NAMALWA (cell line): ENCODE measurements around the gene RMDN2.
"Not testable (repeated sequence)": the region's sequence is repeated elsewhere in the genome, so short reads cannot be mapped to it uniquely, and the experiment has no call there.

Source experiments
- DNase-seq: peaks from one replicate; pipeline ENCODE4 v3.0.0-alpha.2; 2015; ENCODE audit warnings: low spot score

RMDN2 gene

DNA sequence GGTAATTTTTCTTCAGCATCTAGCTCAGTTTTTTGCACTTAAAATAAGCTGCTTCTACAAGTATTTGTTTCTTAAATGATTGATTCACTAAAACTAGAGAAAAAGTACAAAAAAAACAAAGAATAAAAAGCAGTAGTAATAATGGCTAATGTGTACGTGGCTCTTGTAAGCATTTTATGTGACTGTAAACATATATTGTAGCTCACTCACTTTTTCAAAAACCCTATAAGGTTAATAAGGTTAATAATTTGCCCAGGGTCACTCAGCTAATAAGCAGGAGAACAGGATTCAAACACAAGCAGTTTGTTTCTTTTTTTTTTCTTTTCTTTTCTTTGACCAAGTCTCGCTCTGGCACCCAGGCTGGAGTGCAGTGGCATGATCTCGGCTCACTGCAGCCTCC, 67.5 kb downstream of the RMDN2 start:
- DNase-seq = no peak

DNA sequence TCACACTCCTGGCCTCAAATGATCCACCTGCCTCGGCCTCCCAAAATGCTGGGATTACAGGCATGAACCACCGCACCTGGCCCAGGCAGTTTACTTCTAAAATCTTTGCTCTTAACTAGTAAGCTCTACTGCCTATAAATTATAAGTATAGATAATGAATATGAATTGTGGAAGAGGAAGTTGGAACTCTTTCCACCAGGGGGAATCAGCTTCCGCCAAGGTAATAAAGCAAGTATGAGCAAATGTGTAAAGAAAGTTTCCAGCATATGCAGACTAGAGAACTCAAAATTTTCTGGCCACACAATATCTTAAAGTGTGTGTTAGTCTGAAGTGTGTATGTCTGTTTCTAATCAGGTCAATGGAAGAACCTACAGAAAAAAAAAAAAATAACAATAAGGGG, 68.1 kb downstream of the RMDN2 start:
- DNase-seq = no peak

DNA sequence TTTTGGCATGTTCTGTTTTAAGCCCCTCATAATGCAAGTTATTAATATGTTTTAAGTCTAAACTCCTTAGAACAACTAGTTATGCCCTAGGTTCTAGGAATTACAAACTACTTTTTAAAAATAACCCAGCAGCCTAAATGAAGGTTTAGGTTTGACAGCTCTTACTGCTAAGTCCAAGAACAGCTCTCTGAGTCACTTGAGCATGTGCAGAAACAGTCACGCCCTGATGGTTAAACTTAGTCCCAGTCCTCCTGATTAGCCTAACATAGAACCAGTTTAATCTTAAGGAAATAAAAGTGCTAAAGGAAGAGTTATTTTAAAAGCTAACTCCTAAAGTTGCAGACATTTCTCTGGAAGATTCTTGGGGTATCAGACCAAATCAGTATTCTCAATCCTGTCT, 72.5 kb downstream of the RMDN2 start:
- DNase-seq = no peak

DNA sequence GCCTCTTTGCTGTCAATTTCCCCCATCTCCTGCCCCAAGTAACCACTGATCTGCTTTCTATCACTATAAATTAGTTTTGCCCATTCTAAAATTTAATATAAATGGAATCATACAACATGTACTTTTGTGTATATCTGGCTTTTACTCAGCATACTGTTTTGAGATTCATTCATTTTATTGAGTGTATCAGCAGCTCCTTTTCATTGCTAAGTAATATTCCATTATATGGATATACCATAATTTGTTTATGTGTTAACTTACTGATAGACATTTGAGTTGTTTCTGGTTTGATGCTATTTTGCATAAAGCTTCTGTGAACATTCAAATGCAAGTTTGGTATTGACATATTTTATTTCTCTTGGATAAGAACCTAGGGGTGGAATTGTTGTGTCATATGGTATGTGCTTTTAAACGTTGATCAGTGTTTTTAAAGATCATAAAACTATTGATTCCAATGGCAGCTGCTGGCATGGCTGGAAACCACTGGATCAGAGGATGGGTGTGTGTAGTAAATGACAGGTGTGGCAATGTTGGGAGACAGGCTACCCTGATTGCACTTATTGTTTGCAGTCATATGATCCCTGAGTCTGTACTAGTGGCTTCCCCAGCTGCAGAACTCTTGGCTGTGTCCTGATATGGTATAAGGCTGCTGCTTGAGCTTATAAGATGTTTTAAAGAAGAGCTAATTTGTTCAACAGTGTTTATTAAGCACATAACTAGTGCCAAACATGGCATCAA, 75.6 kb downstream of the RMDN2 start:
- no peak for DNase-seq

DNA sequence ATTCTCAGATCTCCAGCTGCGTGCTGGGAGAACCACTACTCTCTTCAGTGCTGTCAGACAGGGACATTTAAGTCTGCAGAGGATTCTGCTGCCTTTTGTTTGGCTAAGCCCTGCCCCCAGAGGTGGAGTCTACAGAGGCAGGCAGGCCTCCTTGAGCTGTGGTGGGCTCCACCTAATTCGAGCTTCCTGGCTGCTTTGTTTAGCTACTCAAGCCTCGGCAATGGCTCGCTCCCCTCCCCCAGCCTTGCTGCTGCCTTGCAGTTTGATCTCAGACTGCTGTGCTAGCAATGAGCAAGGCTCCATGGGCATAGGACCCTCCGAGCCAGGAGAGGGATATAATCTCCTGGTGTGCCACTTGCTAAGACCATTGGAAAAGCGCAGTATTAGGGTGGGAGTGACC, 85.1 kb downstream of the RMDN2 start:
- not testable (repeated sequence) for DNase-seq

DNA sequence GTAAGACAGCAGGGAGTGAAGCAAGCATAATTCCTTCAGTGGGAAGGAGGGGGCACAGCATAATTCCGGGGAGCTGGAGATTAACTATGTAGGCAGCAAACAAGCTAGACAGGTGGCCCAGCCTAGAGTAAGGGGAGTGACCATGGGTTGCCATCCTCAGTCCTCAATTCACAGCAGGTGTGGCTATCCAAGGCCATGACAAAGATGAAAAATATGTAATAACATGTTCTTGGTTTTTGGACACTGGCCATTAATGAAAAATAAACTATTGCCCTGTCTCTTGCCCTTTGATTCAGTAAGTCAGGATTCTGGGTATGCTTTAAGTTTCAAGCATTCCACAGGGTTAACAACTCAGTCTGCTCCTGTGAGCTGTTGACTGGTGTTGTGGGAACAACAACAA, 85.9 kb downstream of the RMDN2 start:
- no peak for DNase-seq

DNA sequence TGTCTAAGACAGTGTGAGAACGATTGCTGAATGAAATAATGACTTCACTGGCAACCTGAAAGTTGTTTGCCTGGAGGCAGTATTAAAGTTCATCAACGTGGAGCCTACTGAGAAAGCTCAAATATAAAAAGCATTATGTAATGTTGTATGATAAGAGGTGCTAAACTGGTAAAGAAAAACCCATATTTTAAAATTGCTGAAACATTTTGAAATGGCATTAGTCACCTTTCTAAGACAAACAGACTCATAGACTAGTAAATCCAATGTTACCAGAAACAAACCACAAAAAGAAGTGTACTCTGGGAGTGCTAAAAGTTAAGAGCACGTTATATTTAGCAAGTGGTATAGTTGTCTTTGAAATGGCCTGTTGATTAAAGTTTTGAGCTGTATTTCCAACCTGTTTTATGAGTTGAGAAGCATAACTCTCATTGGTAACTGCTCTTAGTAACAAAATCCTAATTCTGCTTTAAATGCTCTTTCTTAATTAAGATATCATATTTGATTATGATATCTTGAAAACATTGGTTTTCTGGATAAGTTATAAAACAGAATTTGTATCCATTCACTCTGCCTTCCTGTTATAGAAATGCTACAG, 88.2 kb downstream of the RMDN2 start:
- DNase-seq = no peak

DNA sequence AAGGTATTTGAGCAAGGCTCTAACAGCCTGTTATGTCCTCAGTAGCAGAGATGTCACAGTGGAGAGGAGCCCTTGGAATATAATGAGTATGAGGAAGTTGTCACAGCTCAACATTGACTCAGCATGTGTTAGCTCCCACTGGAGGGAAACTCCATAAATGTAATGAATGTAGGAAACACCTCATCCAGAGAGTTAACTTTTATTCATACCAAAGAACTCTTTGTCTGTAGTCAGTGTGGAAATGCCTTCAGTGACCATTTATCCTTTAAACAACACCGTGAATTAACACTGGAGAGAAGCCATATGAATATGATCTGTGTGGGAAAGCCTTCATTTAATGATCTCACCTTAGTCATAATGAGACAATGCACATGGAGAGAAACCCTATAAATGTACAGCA, 91.1 kb downstream of the RMDN2 start:
- no peak for DNase-seq

DNA sequence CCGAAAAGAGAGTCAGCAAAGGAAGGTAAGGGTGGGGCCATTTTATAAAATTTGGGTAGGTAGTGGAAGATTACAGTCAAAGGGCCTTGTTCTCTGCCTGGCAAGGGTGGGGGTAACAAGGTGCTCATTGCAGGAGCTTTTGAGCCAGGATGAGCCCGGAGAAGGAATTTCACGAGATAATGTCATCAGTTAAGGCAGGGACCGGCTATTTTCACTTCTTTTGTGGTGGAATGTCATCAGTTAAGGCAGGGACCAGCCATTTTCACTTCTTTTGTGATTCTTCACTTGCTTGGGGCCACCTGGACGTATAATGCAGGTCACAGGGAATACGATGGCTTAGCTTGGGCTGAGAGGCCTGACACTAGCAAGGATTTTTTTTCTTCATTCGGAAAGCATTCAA, 92.7 kb downstream of the RMDN2 start:
- DNase-seq = no peak

DNA sequence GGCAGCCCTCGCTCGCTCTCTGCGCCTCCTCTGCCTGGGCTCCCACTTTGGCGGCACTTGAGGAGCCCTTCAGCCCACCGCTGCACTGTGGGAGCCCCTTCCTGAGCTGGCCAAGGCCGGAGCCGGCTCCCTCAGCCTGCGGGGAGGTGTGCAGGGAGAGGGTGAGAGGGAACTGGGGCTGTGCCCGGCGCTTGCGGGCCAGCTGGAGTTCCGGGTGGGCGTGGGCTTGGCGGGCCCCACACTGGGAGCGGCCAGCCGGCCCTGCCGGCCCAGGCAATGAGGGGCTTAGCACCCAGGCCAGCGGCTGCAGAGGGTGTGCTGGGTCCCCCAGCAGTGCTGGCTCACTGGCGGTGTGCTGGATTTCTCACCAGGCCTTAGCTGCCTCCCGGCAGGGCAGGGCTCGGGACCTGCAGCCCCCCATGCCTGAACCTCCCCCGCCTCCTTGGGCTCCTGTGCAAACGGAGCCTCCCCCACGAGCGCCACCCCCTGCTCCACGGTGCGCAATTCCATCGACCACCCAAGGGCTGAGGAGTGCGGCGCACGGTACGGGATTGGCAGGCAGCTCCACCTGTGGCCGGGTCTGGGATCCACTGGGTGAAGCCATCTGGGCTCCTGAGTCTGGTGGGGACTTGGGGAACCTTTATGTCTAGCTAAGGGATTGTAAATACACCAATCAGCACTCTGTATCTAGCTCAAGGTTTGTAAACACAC, 95.4 kb downstream of the RMDN2 start:
- not testable (repeated sequence) for DNase-seq

DNA sequence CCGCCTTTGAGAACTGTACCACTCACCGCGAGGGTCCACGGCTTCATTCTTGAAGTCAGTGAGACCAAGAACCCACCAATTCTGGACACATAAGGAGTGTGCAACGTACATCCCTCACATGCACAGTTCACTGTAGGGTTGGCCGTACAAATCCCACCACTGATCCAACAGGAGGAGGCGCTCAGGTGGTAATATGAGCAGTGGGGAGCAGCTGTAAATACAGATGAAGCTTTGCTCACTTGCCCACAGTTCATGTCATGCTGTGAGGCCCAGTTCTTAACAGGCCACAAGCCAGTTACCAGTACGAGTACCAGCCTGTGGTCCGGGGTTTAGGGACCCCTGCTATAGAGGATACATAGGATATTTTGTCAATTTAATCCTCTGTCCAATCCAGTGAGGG, 96.5 kb downstream of the RMDN2 start:
- no peak for DNase-seq

DNA sequence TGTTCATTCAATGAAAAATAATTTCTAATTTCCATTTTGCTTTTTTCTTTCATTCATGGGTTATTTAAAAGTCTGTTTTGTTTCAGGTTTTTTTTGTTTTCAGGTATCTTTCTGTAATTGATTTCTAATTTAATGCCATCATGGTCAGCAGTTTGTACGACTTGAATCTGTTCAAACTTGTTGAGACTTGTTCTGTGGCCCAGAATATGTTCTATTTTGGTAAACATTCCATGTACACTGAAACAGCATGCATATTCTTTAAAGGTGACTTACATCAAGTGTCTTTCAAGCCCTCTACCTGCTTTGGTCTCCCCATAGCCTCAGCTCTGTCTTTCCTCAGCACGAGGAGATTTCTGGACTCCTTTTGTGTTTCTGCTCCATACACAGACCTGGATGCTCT, 101.8 kb downstream of the RMDN2 start:
- DNase-seq = no peak

DNA sequence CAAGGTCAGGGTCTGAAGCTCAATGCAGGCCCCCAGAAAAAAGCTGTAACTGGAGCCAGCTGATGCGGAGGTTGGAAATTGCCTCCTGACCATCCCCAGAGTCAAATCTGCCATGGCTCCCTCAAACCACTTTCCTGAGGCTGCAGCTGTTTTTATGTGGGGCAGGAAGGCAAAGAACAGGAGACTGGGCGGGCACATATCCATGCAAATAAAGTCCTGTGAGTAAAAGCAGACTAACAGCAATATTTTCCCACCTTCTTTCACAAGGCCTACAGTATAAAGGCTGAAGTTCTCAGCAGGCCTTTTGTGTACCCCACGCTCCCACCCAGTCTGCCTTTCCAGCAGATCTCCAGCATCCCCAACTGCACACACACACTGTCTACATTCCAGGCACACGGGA, 103.7 kb downstream of the RMDN2 start:
- DNase-seq = no peak

DNA sequence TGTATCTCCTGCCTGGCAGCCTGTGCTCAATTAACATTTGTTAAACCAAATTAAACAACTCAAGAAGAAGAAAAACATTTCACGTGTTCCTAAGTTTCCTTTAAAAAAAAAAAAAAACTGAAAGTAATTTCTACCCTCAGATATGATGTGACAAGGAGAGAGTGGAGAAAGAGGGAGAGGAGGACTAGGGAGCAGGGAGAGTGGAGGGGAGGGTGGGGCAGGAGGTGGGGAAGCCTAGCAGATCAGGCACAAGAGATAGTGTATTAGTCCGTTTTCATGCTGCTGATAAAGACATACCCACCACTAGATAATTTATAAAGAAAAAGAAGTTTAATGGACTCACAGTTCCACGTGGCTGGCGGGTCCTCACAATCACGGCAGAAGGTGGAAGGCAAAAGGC, 104.4 kb downstream of the RMDN2 start:
- no peak for DNase-seq

DNA sequence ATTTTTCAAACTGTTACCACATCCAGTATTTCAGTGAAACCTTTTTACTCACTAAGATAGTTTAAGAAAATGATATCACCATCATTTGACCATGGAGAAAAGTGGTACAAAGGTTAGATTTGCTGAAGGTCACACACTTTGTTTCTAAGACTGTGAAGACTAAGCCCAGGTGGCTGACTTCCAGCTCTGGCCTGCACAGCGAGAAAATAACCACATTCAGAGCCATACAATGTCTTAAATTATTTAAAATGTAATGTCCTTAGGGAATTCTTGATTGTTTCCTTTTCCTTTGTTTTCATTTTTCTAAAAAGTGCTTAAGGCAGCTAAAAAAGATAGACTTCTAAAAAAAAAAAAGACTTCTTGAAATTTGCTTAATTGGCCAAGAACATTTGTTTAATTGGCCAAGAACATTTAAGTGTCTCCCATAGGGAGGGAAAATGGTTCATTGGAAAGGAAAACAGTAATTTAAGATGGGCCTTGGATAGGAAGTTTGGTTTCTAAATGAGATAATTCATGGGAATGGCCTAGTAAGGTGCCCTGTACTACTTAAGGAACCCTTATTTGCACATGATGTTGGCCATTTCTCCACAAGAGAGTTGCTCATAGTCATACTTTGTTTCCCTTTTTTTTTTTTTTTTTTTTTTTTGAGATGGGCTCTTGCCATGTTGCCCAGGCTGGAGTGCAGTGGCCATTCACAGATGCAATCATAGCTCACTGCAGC, 105.7 kb downstream of the RMDN2 start:
- DNase-seq = no peak

DNA sequence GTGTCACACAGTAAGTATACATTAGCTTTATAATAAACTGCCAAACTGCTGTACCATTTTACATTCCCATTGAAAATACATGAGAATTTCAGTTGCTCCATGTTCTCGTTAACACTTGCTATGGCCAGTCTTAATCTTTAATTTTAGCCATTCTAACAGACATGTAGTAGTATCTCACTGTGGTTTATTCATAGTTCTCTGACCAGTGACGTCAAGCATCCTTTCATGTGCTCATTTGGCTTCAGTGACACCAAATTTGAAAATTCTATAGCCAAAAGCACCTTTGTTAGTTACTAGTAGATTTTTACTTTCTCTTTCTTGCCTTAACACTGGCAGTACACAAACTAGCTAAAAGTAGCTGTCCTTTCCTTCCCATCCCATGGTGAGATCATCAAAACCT, 107.9 kb downstream of the RMDN2 start:
- DNase-seq = no peak

DNA sequence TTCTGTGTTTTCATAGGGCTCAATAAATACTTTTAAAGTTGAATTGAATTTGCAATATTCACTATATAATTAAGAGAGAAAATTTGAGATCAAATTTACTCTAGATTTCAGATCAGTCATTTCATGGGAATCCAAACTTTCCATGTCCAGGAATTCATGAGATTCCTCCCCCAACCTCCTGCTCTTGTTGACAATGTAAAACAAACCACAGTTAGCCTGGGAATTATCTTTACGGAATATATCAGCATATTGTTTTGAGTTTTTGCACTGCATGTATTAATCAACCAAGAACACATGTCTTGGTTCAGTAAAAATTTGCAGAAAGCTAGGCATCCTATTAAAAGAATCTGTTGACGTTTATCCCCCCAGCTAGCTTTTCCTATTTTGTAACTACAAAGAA, 108.6 kb downstream of the RMDN2 start:
- DNase-seq = no peak

DNA sequence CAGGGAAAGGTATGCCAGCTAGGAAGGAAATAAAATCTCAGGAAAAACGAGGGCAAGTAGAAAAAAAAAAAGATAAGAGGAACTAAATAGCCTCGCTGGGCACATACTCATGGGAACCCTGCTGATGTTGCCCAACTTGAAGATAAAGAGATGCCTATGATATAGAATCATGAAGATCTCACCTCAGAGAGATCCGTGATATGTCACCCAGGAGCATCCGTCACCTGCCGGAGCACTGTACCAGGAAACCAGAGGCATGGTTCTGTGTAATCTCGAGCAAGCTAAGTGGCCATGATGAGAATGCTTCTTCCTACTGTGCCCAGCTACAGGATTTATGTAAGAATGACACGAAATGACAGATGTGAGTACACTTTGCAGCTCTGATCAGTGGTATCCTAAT, 110.9 kb downstream of the RMDN2 start:
- no peak for DNase-seq

DNA sequence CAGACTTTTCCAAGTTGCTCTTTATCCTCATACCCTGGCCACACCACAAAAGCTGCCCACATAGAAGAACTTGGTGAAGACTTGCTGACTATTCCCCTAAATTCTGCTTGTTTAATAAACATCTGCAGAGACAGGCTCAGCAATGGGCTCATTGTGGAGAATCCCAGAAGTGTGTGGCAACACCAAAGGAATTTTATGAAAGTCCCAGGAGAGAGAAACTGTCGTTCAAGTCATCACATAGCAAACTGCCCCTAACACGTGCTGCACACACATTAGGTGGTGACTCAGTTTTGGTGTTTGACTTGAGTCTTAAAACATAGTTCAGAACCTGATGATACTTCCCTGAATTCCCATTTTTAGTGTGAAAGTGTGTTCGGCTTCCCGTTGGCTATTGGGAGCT, 112.2 kb downstream of the RMDN2 start:
- DNase-seq = no peak

DNA sequence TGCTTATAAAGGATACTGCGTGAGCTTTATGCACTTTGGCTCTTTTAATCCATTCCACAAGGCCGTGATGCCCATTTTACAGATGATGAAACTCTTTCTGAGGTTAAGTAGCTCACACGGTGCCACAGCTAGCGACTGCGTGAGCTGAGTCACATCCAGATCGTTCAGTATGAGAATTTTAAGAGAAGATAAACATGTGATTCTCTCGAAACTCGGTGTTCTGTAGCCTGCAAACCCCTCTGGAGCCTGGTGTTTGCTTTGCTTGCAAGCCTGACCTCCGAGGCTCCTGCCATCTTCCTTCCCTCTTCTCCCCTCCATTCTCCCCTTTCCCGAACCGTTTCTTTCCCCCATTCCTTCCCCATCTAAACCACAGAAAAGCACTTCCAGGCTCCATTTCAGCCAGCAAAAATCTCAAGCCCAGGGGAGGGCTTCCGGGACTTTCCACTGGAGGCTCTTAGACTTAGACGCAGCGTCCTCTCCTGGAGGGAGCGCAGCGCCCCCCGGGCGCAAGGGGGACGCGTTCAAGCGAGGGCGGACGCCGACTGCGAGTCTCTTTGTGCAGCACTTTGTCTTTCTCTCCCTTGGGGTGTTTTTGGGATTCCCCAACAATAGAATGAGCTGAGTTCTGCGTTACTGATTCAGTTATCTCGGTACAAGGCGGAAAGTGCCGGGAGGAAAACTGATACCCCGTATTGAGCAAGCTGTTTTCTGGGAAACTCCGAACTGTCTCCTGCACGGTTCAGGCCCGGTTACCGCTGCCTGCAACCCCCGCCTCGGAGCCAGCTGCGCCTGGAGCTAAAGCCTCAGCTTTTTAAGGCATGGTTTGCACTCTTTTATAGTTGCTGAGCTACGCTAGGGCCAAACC, 112.9 kb downstream of the RMDN2 start:
- DNase-seq = no peak

DNA sequence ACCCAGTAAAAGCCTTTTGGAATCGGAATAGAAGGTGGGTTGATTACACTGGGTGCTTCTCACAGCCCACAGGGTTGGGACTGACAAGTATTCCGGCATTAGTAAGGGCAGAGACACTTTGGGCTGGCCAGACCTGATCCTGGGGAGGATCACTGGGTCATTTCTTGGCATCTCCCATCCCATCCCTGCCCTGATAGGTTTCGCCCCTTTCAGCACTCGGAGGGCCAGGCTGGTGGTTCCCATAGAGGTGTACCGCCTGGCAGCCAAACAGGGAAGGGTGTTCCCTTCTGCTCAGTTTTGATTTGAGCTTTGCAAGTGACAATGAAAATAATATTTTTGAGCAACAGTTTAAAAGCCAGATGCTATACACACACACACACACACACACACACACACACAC, 113.6 kb downstream of the RMDN2 start:
- no peak for DNase-seq
